GM21390 (cell line): ENCODE measurements around the gene EDC3.
"Not testable (repeated sequence)": the region's sequence is repeated elsewhere in the genome, so short reads cannot be mapped to it uniquely, and the experiment has no call there.

ENCODE experiments used
- ATAC-seq: cut with Tn5 transposase; IDR thresholded peaks from one replicate; pipeline ENCODE4 v1.9.1; 2021; ENCODE audit not compliant: unreplicated experiment

Gene EDC3

DNA sequence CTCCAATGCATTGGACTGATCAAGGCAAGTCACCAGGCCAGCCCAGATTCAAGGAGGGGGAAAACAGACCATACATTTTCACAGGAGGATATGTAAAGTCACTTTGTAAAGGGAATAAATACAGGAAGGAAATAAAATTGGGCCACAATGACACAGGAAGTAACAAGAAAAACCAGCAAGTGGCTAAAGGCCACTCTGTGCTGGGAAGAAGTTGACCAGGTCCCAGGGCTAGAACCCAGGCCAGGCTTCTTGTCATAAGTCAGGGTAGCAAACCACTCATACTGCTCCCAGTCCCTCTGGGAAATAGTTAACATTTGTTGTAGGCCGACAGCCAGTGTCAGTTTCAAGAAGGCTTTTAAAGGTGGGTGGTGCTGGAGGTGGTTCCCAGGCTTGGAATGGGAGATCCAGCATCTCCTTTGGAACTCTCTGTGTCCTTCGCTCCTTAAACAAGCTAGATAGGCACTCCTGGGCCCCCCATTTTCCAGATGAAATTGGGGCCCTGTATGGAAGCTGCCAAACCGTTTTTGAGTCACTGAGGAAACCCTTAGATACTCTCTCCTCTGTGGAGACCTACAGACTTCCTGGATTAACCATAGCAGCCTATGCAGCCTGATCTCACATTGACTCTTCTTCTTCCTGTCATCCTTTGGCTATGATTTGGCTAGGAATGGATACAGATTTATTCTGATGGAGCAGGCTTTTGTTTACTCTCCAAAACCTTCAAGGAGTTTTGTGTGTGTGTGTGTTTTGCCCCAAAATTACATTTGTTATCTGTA lies 14.7 kb upstream of the EDC3 start:
- no peak for ATAC-seq

DNA sequence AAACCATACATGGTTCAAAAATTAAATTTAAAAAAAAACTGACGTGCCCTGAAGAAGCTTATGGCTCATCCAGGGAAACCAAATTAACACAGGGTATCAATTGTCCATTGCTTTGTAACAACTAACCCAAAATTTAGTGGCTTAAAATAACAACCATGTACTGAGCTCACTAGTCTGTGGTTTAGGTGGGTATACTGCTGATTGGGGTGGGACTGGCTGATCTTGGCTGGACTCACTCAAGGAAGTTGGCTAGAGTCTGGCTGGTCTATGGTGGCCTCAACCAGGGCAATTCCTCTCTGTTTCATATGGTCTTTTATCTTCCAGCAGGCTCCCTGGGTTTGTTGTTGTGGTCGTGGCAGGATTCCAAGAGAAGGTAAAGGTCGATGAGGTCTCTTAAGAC lies 14.1 kb upstream of the EDC3 start:
- no peak for ATAC-seq

DNA sequence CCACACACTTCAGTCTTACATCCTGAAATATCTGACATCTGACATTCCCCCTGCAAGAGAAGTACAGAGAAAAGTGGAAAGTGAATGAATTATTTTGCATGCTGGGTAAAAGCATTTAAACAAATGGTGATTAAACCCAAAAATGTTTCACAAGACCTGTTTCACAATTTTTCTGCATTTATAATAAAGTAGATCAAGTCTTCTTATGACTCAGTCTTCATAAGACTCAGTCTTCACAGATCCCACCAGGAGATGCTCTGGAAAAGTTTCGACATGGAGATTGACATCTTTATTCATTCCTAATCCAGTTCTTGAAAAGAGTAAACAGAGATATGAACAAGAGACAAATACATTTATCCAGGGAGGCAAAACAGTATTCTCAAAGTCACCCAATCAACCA lies 13.2 kb upstream of the EDC3 start:
- no peak for ATAC-seq

GRCh38 chr15:74696808-74697207 lies 984 bp upstream of the EDC3 start:
- ATAC-seq = no peak

DNA sequence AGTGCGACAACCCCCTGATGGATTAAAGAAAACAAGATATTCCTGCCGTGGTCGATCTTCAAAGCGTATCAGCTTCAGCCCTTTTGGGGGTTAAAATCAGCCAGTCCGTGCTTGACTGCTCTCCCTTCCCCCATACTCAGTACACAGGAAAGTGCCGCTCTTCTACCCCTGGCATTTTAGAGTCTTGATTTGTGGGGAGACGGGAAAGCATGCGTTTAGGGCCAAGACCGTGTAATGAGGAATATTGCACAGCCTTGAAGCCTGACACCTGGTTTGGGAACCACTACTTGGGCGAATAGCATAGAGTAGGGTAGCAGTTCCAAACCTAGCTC lies 540 bp upstream of the EDC3 start:
- ATAC-seq = no peak

DNA sequence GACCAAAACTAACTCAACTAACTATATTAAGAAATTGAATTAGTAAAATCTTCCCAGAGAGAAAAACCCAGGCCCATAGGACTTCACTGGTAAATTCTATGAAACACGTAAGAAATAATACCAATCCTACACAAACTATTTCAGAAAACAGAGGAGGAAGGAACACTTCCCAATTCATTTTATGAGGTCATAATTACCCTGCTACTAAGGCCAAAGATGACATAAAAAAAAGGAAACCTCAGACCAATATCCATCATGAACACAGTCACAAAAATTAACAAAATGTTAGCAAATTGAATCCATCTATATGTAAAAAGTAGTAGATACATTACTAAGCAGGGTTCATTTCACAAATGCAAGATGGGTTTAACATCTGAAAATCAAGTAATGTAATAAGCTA lies 3.5 kb downstream of the EDC3 start:
- no peak for ATAC-seq

DNA sequence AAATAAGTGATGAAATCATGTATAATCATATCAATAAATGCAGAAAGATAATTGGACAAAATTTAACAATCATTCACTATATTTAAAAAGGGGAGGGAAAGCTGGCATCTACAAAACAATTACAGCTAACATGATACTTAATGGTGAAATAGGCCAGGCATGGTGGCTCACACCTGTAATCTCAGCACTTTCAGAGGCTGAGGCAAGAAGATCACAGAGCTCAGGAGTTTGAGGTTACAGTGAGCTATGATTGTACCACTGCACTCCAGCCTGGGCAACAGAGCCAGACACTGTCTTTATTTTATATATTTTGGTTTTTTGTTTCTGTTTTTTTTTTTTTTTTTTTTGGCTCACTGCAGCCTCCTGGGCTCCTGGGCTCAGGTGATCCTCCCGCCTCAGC lies 12.1 kb downstream of the EDC3 start:
- ATAC-seq = no peak

DNA sequence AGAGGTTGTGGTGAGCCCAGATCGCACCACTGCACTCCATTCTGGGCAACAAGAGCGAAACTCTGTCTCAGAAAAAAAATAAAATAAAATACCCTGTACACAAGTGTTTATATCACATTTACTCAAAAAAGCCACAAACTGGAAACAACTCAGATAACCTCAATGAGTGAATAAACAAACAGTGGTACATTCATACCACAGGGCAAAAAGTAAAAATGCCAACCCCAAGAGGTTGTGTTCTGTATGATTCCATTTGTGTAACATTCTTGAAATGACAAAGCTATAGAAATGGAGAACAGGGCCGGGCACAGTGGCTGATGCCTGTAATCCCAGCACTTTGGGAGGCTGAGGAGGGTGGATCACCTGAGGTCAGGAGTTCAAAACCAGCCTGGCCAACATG lies 12.9 kb downstream of the EDC3 start:
- no peak for ATAC-seq

DNA sequence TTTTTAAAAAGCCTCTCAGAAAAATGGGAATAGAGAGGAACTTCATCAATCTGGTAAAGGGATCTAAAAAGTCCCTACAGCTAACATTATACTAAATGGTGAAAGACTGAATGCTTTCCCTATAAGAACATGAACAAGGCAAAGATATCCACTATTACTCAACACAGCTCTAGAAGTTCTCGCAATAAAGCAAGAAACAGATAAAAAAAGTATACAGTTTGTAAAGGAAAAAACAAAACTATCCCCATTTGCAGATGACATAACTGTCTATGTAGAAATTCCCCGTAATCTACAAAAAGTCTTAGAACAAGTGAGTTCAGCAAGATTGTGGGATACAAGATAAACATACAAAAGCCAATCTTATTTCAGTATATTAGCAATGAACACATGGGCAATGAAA lies 15.4 kb downstream of the EDC3 start:
- ATAC-seq = no peak

GRCh38 chr15:74676801-74677200 lies 19.0 kb downstream of the EDC3 start:
- no peak for ATAC-seq

DNA sequence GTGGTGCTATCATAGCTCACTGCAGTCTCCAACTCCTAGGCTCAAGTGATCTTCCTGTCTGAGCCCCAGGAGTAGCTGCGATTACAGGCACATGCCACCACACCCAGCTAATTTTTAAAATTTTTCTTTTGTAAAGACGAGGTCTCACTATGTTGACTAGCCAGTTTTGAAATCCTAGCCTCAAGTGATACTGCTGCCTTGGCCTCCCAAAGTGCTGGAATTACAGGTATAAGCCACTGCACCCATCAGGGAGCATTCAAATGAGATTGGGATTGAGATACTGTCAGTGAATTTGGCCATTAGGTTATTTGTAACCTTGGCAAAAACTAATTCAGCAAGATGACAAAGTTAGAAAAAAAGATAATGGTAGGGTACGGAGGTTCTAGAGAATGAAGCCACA lies 21.7 kb downstream of the EDC3 start:
- no peak for ATAC-seq

GRCh38 chr15:74669627-74670026 lies 26.2 kb downstream of the EDC3 start:
- ATAC-seq = no peak

DNA sequence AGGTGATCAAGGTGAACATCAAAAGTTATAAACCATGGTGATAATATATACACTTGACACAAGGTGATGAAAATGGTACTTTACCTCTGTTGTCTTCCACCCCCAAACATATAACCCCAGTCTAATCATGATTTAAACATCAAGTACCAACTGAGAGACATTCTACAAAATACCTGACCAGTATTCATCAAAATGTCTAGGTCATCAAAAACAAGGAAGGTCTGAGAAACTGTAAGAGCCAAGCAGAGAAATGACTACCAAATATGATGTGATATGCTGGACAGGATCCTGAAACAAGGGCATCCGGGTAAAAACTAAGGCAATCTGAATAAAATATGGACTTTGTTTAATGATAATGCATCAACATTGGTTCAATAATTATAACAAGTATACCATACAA lies 27.8 kb downstream of the EDC3 start:
- no peak for ATAC-seq

GRCh38 chr15:74664670-74665069 lies 31.2 kb downstream of the EDC3 start:
- ATAC-seq = no peak

DNA sequence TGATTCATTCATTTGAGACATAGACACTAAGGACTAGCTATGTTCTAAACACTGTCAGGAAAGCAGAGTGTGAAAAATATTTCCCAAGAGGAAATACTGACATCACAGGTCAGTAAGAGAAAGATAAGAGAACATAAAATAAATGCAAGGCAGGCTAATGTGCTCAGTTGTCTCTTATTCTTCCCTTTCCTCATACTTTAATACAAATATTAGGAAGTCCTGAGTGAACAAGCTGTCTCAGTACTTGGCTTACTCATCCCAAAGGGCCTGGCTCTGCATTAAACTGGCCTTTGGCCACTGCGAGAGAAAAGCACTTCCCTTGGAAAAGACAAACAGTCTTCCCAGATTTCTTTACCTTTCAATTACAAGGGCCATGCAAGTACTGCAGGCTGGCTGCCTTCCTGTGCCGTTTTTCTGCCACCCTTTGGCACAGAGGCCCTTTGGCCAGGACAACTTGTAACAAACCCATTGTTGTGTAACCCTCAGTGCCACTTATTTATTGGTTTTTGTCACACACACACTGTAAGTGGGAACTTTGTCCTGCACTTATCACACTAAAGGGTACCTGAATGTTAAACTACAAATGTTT lies 31.7 kb downstream of the EDC3 start:
- no peak for ATAC-seq

GRCh38 chr15:74663303-74664027 lies 32.4 kb downstream of the EDC3 start:
- ATAC-seq = no peak

DNA sequence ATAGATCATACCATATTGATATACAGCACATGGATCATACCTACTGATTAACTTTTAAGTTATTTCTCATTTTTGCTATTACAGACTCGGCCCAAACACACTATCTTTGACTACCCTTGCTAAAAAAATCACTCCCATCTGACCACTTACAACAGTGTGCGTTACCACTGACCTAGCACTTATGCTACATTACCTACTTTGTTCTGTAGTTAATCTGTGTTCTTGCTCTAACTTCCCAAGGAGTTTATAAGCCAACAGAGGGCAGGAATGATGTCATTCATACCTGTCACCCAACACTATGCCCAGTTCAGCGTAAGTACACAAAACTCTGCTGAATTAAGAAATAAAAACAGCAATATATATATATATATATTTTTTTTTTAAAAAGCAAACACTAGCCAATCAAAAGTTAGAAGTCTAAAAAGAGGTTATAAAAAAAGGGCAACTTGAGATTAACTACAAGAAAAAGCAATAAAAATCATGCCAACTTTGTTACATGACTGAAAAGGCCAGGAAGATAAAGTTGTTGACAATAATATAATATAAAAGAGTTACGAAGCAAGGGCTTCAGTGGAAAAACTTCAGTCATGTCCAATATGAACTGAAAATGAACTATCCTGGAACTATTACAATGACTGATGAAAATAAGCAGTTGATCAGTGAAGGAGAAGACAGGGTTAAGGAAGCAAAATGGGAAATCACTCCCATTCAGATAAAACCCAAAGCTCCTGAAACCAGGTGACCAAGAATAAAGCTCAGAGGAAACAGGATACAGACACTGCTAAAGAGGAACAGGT lies 33.6 kb downstream of the EDC3 start:
- ATAC-seq = no peak

DNA sequence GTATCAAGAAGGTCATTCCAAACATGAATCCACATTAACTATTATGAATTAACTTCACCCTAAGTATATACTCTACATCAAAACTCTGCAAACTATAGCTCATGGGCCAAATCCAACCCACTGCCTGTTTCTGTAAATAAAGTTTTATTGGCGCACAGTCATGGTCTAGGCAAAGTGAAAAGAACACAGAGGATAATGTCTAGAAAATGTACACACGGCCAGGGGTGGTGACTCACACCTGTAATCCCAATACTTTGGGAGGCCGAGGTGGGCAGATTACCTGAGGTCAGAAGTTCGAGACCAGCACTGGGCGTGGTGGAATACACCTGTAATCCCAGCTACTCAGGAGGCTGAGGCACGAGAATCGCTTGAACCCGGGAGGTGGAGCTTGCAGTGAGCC lies 34.5 kb downstream of the EDC3 start:
- ATAC-seq = not testable (repeated sequence)

GRCh38 chr15:74657846-74658245 lies 38.0 kb downstream of the EDC3 start:
- ATAC-seq = no peak

DNA sequence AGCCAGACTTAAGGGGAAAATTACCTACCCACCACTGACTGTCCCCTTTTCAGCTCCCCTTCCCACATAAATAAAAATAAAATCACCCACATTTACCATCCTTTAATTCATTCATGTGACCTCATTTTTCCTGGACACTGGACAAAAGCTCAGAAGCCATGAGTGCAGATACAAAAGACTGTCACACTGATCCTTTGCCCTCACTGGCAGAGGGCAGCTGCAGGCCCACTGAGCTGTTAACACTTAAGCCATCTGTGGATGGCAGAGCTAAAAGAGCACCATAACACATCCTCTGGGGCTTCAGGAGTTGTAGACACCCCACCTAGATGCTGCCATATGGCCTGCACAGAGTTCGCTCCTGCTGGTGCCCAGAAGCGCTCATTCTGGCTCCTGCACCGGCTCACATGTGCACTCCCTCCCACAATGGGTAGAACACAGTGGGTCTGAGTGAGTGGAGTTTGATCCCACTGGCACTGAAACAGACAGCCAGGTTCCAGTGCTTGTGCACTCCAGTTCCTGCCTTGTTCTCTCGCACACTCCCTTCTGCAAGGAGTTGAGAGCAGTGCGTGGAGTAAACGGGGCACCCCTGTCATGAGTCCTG lies 38.8 kb downstream of the EDC3 start:
- no peak for ATAC-seq

GRCh38 chr15:74655424-74655823 lies 40.4 kb downstream of the EDC3 start:
- ATAC-seq = no peak
